Measurements from ENCODE around the gene CYP27B1. TPM values are rescaled to one million over a fixed set of nuclear protein-coding genes. Genes with fewer than 3 reads are reported as not detected.

The CYP27B1 gene
- total RNA-seq, 2 experiments from 2014 or later = 6.6 to 6.8 TPM

- ATAC-seq = peak; percentile 10
- intact Hi-C loops (cut with DNase I, micrococcal nuclease) = loop anchor here in 1 of 2 experiments (1.0 kb wide), 1 partner anchor 10 kb away; no protein-coding TSS in a partner anchor
- Mint-ChIP-seq H3K27ac (peak overlapping the region; percentile 84), H3K4me1 (peaks cover 34% of the 10 kb centered on the region), H3K4me3 (peak overlapping the region; percentile 83), H3K36me3 (ENCODE audit: low read depth) (peaks cover 57% of the 10 kb centered on the region), H3K27me3 (peaks cover 10% of the 10 kb centered on the region), H3K9me3 (ENCODE audit: low read depth) (no peaks in the 10 kb centered on the region)
- POLR2A ChIA-PET = interaction anchor here (0.7 to 1.5 kb wide), 5 partner anchors 9 to 73 kb away, joined by 3 to 4 read pairs (median 3); no protein-coding TSS in a partner anchor
- CTCF ChIA-PET = interaction anchor here (0.6 to 3.8 kb wide), 11 partner anchors 9 to 133 kb away, joined by 3 to 54 read pairs (median 3); partner anchors contain the start of genes B4GALNT1, MARCHF9 and TSFM
- DNase-seq = peak; percentile 31
Measured at GRCh38 chr12:57765698-57766463, 997 bp downstream of the CYP27B1 start.

- ATAC-seq (peak; percentile 79), DNase-seq (peak; percentile 79)
- peak overlapping the region; percentile 84 for H3K27ac Mint-ChIP-seq
- H3K36me3 Mint-ChIP-seq (ENCODE audit: low read depth) = peaks cover 53% of the 10 kb centered on the region
- peak overlapping the region; percentile 83 for H3K4me3 Mint-ChIP-seq
- peaks cover 29% of the 10 kb centered on the region for H3K4me1 Mint-ChIP-seq
- intact Hi-C loops (cut with DNase I, micrococcal nuclease) = loop anchor here in 1 of 2 experiments (1.0 kb wide), 1 partner anchor 9 kb away; no protein-coding TSS in a partner anchor
- ChIA-PET POLR2A (interaction anchor here (1.0 to 1.2 kb wide), 2 partner anchors 16 to 19 kb away, joined by 3 read pairs; no protein-coding TSS in a partner anchor), CTCF (interaction anchor here (0.6 to 3.8 kb wide), 9 partner anchors 9 to 132 kb away, joined by 3 to 54 read pairs (median 5); partner anchors contain the start of genes B4GALNT1, MARCHF9, TSFM and TSPAN31)
- H3K27me3 Mint-ChIP-seq = peaks cover 10% of the 10 kb centered on the region
- no peaks in the 10 kb centered on the region for H3K9me3 Mint-ChIP-seq (ENCODE audit: low read depth)
Measured at GRCh38 chr12:57765003-57765697, 1.7 kb downstream of the CYP27B1 start.

GRCh38 chr12:57764662-57765002 lies 2.2 kb downstream of the CYP27B1 start:
- ChIA-PET POLR2A (no interaction called here), CTCF (interaction anchor here (0.6 to 1.5 kb wide), 7 partner anchors 8 to 128 kb away, joined by 3 to 8 read pairs (median 5); partner anchors contain the start of gene TSPAN31)
- peak; percentile 25 for ATAC-seq
- DNase-seq = peak; percentile 55
- no peaks in the 10 kb centered on the region for H3K9me3 Mint-ChIP-seq (ENCODE audit: low read depth)
- peaks cover 47% of the 10 kb centered on the region for H3K36me3 Mint-ChIP-seq (ENCODE audit: low read depth)
- H3K27me3 Mint-ChIP-seq = peaks cover 10% of the 10 kb centered on the region
- H3K4me1 Mint-ChIP-seq = peaks cover 33% of the 10 kb centered on the region
- peak overlapping the region; percentile 84 for H3K27ac Mint-ChIP-seq
- H3K4me3 Mint-ChIP-seq = peak overlapping the region; percentile 83
- intact Hi-C loops (cut with DNase I, micrococcal nuclease) = loop anchor here in 1 of 2 experiments (1.0 kb wide), 1 partner anchor 8 kb away; no protein-coding TSS in a partner anchor

DNA sequence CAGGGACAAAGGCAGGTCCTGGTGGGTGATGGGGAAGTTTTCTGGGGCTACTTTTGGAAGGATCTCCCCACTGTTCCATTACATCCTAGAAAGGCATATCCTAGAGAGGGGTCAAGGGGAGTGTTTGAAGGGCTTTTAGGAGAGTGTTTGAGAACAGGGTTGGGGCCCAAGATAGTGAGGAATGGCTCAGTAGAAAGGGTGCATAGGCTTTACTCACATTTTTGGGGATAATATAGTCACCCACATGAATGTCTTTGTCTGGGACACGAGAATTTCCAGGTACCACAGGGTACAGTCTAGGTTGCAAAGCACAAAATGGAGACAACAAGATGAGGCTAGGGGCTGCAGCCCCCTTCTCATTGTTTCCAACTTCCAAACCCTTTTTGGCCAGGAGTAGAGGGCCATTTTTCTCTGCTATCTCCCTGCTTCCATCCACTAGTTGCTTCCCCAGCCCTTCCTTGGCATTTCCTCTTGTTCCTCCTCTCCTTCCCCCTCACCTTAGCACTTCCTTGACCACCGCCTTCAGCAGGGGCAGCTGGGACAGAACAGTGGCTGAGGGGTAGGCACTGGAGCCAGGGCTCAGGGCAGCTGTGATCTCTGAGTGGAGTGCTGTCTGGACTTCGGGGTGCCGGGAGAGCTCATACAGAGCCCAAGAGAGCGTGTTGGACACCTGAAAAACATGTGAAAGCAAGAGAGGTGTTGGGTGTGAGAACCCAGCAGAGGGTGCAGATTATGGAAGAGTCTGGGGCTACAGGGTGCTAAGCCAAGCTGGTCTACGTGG lies 2.8 kb downstream of the CYP27B1 start:
- ATAC-seq (no peak), DNase-seq (no peak)
- Mint-ChIP-seq H3K9me3 (ENCODE audit: low read depth) (no peaks in the 10 kb centered on the region), H3K4me1 (peaks cover 38% of the 10 kb centered on the region), H3K27me3 (peaks cover 10% of the 10 kb centered on the region), H3K36me3 (ENCODE audit: low read depth) (peaks cover 43% of the 10 kb centered on the region), H3K4me3 (peak overlapping the region; percentile 83), H3K27ac (no peak overlapping the region)
- POLR2A ChIA-PET = no interaction called here
- CTCF ChIA-PET = interaction anchor here (0.6 to 1.5 kb wide), 6 partner anchors 8 to 84 kb away, joined by 3 to 8 read pairs (median 5); partner anchors contain the start of gene TSPAN31
- intact Hi-C loops (cut with DNase I, micrococcal nuclease) = no loop called here

- DNase-seq = no peak
- intact Hi-C loops (cut with DNase I, micrococcal nuclease) = no loop called here
- Mint-ChIP-seq H3K4me3 (no peak overlapping the region), H3K36me3 (ENCODE audit: low read depth) (peaks cover 39% of the 10 kb centered on the region), H3K9me3 (ENCODE audit: low read depth) (no peaks in the 10 kb centered on the region), H3K27ac (no peak overlapping the region), H3K27me3 (peaks cover 10% of the 10 kb centered on the region), H3K4me1 (peaks cover 38% of the 10 kb centered on the region)
- ChIA-PET CTCF (interaction anchor here (1.0 to 1.5 kb wide), 2 partner anchors 20 to 142 kb away, joined by 3 to 5 read pairs; partner anchors contain the start of gene TSFM), POLR2A (no interaction called here)
- no peak for ATAC-seq
Measured at GRCh38 chr12:57762463-57762862, 4.4 kb downstream of the CYP27B1 start.

DNA sequence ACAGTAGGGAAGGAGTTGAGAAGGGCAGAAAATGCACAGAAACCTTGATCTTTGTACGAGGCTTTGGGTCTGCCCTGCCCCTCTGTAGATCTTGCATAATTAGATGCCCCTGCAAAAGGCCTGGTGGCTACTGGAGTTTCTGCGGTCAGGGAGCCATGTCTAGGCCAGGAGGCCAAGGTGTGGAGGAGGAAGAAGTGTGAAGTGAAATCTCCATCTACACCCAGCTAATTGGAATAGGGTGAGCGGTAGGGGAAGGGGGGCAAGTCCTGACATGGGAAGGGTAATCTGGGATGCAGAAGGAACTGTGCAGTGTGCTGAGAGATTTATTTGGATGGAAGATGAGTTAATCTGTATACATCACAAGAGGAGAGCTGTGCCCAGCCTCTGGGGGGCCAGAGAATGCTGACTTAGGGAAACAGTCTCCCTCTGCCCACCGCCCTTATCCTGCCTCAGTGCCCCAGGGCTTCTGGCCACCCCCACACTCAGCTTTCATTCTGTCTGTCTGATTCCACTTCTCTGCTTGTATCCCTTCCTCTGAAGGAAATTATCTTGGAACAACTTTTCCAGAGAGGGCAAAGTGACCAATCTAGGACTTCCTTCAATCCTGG lies 5.4 kb downstream of the CYP27B1 start:
- peaks cover 7% of the 10 kb centered on the region for H3K27me3 Mint-ChIP-seq
- DNase-seq (no peak), ATAC-seq (no peak)
- ChIA-PET POLR2A (no interaction called here), CTCF (interaction anchor here (0.7 to 1.5 kb wide), 4 partner anchors 21 to 145 kb away, joined by 3 to 5 read pairs (median 3); partner anchors contain the start of gene TSFM)
- intact Hi-C loops (cut with DNase I, micrococcal nuclease) = no loop called here
- no peak overlapping the region for H3K27ac Mint-ChIP-seq
- peaks cover 41% of the 10 kb centered on the region for H3K36me3 Mint-ChIP-seq (ENCODE audit: low read depth)
- H3K9me3 Mint-ChIP-seq (ENCODE audit: low read depth) = no peaks in the 10 kb centered on the region
- peaks cover 39% of the 10 kb centered on the region for H3K4me1 Mint-ChIP-seq
- H3K4me3 Mint-ChIP-seq = no peak overlapping the region

- Mint-ChIP-seq H3K4me3 (no peak overlapping the region), H3K36me3 (ENCODE audit: low read depth) (peaks cover 38% of the 10 kb centered on the region), H3K27me3 (peaks cover 3% of the 10 kb centered on the region), H3K27ac (no peak overlapping the region), H3K4me1 (peaks cover 35% of the 10 kb centered on the region), H3K9me3 (ENCODE audit: low read depth) (no peaks in the 10 kb centered on the region)
- intact Hi-C loops (cut with DNase I, micrococcal nuclease) = no loop called here
- POLR2A ChIA-PET = interaction anchor here (0.5 to 1.0 kb wide), 2 partner anchors 16 to 17 kb away, joined by 3 to 7 read pairs; partner anchors contain the start of gene TSPAN31
- ATAC-seq (no peak), DNase-seq (no peak)
- CTCF ChIA-PET = interaction anchor here (0.9 to 1.2 kb wide), 4 partner anchors 20 to 170 kb away, joined by 3 to 8 read pairs (median 4); partner anchors contain the start of gene PIP4K2C
Measured at GRCh38 chr12:57760347-57760982, 6.4 kb downstream of the CYP27B1 start.

- peak; percentile 26 for ATAC-seq
- H3K4me3 Mint-ChIP-seq = no peak overlapping the region
- peaks cover 3% of the 10 kb centered on the region for H3K27me3 Mint-ChIP-seq
- DNase-seq = peak; percentile 64
- intact Hi-C loops (cut with DNase I, micrococcal nuclease) = loop anchor here in 1 of 2 experiments (10.0 kb wide), 1 partner anchor 1125 kb away; the partner anchor contains the start of gene BAZ2A
- peaks cover 38% of the 10 kb centered on the region for H3K36me3 Mint-ChIP-seq (ENCODE audit: low read depth)
- no peaks in the 10 kb centered on the region for H3K9me3 Mint-ChIP-seq (ENCODE audit: low read depth)
- POLR2A ChIA-PET = interaction anchor here (1.0 kb wide), 1 partner anchor 15 kb away, joined by 3 read pairs; the partner anchor contains the start of gene TSPAN31
- no peak overlapping the region for H3K27ac Mint-ChIP-seq
- CTCF ChIA-PET = interaction anchor here (0.6 to 1.8 kb wide), 20 partner anchors 8 to 1431 kb away, joined by 3 to 9 read pairs (median 4); partner anchors contain the start of genes EEF1AKMT3, METTL1 and TSFM
- peaks cover 35% of the 10 kb centered on the region for H3K4me1 Mint-ChIP-seq
Measured at GRCh38 chr12:57759360-57759980, 7.4 kb downstream of the CYP27B1 start.

DNA sequence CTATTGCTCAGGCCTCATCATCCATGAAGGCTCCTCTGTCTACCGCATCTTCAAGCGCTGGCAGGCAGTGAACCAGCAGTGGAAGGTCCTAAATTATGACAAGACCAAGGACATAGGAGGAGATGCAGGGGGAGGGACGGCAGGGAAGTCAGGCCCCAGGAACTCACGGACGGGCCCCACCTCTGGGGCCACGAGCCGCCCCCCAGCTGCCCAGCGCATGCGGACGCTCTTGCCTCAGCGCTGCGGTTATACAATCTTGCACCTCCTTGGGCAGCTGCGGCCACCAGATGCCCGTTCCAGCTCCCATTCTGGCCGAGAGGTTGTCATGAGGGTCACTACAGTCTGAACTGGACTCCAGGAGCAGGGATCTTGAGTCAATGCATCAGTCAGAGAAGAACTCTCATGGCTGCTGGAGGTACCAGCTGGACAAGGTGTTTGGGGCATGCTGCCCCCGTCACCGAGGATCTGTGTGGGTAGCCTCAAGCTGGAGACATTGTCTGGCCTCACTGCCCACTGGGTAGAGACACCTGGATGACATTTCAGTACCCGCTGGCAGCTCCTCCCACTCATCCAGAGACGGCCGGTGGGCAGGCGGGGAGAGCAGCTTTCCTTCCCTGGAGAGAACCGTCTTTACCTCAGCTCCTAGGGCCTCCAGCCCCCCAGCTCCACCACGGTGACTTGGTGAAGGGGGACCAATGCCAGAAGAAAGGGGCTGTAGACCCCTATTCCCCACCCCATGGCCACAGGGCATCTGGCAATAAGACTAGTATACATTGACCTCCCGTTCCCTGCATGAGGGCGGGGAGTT lies 8.1 kb downstream of the CYP27B1 start:
- Mint-ChIP-seq H3K36me3 (ENCODE audit: low read depth) (peaks cover 33% of the 10 kb centered on the region), H3K9me3 (ENCODE audit: low read depth) (no peaks in the 10 kb centered on the region), H3K27ac (no peak overlapping the region), H3K4me3 (no peak overlapping the region), H3K4me1 (peaks cover 38% of the 10 kb centered on the region), H3K27me3 (peaks cover 2% of the 10 kb centered on the region)
- ChIA-PET CTCF (interaction anchor here (0.5 to 1.8 kb wide), 10 partner anchors 9 to 1628 kb away, joined by 3 to 9 read pairs (median 5); partner anchors contain the start of genes EEF1AKMT3, METTL1 and TSFM), POLR2A (no interaction called here)
- intact Hi-C loops (cut with DNase I, micrococcal nuclease) = loop anchor here in 1 of 2 experiments (10.0 kb wide), 1 partner anchor 1124 kb away; the partner anchor contains the start of gene BAZ2A
- no peak for DNase-seq
- no peak for ATAC-seq
